Measurements from ENCODE around the gene RNASEH1. TPM values are rescaled to one million over a fixed set of nuclear protein-coding genes. Genes with fewer than 3 reads are reported as not detected.

Gene RNASEH1
- total and polyA plus RNA-seq, 2 of the 13 experiments (the other 11 are each of a cell fraction or from before 2014, with no cell fraction given) = 14.5 to 57.4 TPM

- TF ChIP-seq IKZF5 (CRISPR knock-in tag; IDR thresholded peaks at IDR 0.05) (no peak), TSC22D2 (CRISPR knock-in tag; IDR thresholded peaks at IDR 0.05; ENCODE audit: borderline replicate concordance) (no peak), JUND (CRISPR knock-in tag; IDR thresholded peaks at IDR 0.05) (no peak; the same call in 1 of the 2 replicates), RFX3 (CRISPR knock-in tag; IDR thresholded peaks at IDR 0.05) (no peak), TCF7L2 (IDR thresholded peaks at IDR 0.05; ENCODE audit: low read depth, low read length) (no peak), PATZ1 (CRISPR knock-in tag; IDR thresholded peaks at IDR 0.05) (peak; percentile 28; the same call in 1 of the 2 replicates), ZFP90 (CRISPR knock-in tag; IDR thresholded peaks at IDR 0.05; ENCODE audit: borderline replicate concordance) (no peak), ZNF333 (CRISPR knock-in tag; IDR thresholded peaks at IDR 0.05; ENCODE audit: borderline replicate concordance) (no peak), GATAD2A (CRISPR knock-in tag; IDR thresholded peaks at IDR 0.05) (peak; percentile 43; the same call in 1 of the 2 replicates), ZNF557 (CRISPR knock-in tag; IDR thresholded peaks at IDR 0.05) (no peak), NR1H2 (CRISPR knock-in tag; IDR thresholded peaks at IDR 0.05; ENCODE audit: borderline replicate concordance, low read depth) (no peak), ZNF546 (CRISPR knock-in tag; conservative IDR thresholded peaks at IDR 0.05) (no peak), BRD4 (CRISPR knock-in tag; IDR thresholded peaks at IDR 0.05) (no peak), ESRRA (CRISPR knock-in tag; IDR thresholded peaks at IDR 0.05; ENCODE audit: low read depth) (no peak)
- TF ChIP-seq, protein P1, sequence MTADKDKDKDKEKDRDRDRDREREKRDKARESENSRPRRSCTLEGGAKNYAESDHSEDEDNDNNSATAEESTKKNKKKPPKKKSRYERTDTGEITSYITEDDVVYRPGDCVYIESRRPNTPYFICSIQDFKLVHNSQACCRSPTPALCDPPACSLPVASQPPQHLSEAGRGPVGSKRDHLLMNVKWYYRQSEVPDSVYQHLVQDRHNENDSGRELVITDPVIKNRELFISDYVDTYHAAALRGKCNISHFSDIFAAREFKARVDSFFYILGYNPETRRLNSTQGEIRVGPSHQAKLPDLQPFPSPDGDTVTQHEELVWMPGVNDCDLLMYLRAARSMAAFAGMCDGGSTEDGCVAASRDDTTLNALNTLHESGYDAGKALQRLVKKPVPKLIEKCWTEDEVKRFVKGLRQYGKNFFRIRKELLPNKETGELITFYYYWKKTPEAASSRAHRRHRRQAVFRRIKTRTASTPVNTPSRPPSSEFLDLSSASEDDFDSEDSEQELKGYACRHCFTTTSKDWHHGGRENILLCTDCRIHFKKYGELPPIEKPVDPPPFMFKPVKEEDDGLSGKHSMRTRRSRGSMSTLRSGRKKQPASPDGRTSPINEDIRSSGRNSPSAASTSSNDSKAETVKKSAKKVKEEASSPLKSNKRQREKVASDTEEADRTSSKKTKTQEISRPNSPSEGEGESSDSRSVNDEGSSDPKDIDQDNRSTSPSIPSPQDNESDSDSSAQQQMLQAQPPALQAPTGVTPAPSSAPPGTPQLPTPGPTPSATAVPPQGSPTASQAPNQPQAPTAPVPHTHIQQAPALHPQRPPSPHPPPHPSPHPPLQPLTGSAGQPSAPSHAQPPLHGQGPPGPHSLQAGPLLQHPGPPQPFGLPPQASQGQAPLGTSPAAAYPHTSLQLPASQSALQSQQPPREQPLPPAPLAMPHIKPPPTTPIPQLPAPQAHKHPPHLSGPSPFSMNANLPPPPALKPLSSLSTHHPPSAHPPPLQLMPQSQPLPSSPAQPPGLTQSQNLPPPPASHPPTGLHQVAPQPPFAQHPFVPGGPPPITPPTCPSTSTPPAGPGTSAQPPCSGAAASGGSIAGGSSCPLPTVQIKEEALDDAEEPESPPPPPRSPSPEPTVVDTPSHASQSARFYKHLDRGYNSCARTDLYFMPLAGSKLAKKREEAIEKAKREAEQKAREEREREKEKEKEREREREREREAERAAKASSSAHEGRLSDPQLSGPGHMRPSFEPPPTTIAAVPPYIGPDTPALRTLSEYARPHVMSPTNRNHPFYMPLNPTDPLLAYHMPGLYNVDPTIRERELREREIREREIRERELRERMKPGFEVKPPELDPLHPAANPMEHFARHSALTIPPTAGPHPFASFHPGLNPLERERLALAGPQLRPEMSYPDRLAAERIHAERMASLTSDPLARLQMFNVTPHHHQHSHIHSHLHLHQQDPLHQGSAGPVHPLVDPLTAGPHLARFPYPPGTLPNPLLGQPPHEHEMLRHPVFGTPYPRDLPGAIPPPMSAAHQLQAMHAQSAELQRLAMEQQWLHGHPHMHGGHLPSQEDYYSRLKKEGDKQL (CRISPR knock-in tag; IDR thresholded peaks at IDR 0.05; ENCODE audit: low read depth) = peak; percentile 34; the same call in 1 of the 2 replicates
- TF ChIP-seq, protein P2, sequence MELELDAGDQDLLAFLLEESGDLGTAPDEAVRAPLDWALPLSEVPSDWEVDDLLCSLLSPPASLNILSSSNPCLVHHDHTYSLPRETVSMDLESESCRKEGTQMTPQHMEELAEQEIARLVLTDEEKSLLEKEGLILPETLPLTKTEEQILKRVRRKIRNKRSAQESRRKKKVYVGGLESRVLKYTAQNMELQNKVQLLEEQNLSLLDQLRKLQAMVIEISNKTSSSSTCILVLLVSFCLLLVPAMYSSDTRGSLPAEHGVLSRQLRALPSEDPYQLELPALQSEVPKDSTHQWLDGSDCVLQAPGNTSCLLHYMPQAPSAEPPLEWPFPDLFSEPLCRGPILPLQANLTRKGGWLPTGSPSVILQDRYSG (CRISPR knock-in tag; IDR thresholded peaks at IDR 0.05) = no peak
- TF ChIP-seq, protein P3, sequence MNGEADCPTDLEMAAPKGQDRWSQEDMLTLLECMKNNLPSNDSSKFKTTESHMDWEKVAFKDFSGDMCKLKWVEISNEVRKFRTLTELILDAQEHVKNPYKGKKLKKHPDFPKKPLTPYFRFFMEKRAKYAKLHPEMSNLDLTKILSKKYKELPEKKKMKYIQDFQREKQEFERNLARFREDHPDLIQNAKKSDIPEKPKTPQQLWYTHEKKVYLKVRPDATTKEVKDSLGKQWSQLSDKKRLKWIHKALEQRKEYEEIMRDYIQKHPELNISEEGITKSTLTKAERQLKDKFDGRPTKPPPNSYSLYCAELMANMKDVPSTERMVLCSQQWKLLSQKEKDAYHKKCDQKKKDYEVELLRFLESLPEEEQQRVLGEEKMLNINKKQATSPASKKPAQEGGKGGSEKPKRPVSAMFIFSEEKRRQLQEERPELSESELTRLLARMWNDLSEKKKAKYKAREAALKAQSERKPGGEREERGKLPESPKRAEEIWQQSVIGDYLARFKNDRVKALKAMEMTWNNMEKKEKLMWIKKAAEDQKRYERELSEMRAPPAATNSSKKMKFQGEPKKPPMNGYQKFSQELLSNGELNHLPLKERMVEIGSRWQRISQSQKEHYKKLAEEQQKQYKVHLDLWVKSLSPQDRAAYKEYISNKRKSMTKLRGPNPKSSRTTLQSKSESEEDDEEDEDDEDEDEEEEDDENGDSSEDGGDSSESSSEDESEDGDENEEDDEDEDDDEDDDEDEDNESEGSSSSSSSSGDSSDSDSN (CRISPR knock-in tag; IDR thresholded peaks at IDR 0.05) = no peak
Observed at GRCh38 chr2:3523551-3524041, 34.5 kb downstream of the RNASEH1 start (continued).

All from HepG2 (cell line).